Nasal cavity respiratory epithelium epithelial cell of viscerocranial mucosa (primary cell): ENCODE results near the gene NOTCH2. TPM values are rescaled to one million over a fixed set of nuclear protein-coding genes. Genes with fewer than 3 reads are reported as not detected.

Experiments used
- total RNA-seq: library from RNA; depleted of rRNA; stranded (reverse); fragments of >200 nt; gene quantifications from 2 replicates; pipeline ENCODE4 v1.2.3, GENCODE V29; 2014

The NOTCH2 gene
- total RNA-seq: 73.8 and 183 TPM in 2 replicates

DNA sequence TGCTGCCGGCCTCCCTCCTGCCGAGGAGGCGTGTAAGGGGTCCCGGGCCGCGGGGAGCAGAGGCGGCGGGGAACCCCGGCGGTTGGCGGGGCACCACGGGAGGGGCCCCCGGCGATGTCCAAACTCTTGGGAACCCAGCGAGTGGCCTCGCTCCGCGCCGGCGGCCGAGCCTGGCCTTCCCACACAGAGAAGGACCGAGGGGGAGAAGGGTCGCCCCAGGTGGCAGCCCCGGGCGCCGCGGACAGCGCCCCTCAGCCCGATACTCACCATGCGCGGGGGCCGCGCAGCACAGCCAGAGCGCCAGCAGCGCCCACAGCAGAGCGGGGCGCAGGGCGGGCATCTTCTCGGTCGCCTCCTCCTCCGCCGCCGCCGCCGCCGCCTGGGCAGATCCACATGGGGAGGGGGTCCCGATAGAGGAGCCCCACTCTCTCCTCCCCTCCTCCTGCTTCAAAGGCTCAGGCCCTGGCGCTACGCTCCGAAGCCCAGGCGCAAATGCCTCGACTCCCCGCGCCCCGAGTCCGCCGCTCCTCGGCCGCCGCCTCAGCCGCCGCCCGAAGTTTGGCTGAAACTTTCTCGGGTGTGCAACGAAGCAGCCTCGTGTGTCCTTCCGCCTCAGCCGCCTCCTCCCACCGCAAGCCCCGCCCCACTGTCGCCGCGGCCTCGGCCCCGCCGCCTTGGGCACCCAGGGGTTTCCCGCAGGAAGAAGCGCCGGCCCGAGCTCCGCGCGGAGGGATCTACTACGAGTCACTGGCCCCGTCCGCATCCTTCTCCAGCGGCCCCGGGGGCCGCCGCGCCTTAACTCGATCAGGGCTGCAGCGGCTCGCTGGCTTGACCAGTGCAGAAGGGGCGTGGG is at the start of gene NOTCH2:
Gene NOTCH2 (minus strand): TSS at position 596 of the 853 bp plus-strand sequence. CDS start 256 bp downstream, at position 340.

DNA sequence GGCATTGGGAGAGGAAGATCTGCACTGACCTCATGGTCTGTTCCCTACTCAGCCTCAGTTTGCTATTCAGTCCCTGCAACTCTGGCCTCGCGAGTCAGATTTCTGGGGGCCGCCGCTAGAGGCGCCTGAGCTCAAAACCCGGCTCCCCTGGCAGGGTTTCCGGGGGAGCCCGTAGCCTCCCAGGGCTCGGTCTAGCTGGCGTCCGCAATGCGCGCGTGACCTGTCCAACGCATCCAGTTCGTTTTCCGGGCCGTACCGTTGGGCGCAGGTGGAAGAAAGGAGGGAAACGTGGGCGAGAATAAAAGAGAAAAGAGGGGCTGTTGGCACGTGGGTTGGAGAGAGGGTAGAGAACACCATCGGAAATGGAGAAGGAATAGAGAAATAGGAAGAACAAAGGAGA is 173.2 kb downstream of the NOTCH2 start, which contains the start of gene ADAM30:
Gene ADAM30 (minus strand): TSS at position 213 of the 400 bp plus-strand sequence. CDS start 179 bp downstream, at position 34.

Other genes with a start within 250 kb of the NOTCH2 start
- gene ADAM30, start 173.1 kb downstream of the NOTCH2 start, total RNA-seq: not detected in 2 replicates
- 19.7 and 24.6 TPM in 2 replicates for gene SEC22B, start 106.9 kb upstream of the NOTCH2 start, total RNA-seq